Stimulated activated CD8-positive, alpha-beta memory T cell treated with anti-CD3 and anti-CD28 coated beads, Interleukin-7, amount 100 ng/mL, for 1 hour (primary cell): ENCODE results near the gene CLK4.

ENCODE experiments used
- DNase-seq, 2 donors: peaks; one replicate each; pipeline ENCODE4 v3.0.0-alpha.2; 2020; ENCODE audit warnings: low read depth in 2 of 2

CLK4 gene

DNA sequence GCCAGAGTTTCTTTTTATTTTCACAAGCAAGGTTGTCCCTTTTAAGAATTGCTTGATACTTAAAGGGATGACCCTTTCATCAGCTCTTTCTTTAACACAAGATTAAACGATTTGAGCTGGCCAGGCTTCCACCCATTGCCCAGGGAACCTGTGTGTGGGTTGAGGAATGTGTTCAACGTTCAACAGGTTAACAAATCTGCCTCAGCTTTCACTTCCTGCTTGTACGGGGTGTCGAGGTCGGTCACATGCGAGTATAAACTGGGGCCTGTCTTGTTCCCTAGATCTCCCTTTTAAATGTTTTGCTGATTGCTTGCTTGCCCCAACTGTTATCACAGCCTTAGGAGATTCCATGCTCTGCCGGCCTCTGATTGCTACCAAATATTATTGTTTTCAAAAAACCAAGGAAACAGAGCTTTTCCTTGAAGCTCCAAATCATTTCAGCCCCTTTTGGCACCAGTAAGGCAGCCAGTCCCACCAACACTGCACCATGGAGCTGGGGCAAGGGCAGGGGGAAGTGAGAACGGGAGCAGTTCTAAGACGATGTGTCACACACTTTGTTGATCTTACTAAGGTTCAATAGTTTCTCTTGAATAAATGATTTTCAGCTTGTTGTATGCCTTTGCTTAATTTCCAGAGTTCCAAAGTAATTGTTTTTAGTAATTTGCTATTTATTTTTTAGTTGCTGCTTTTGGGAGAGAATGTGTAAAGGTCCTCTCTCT lies 10.7 kb upstream of the CLK4 start:
- no peak for DNase-seq

DNA sequence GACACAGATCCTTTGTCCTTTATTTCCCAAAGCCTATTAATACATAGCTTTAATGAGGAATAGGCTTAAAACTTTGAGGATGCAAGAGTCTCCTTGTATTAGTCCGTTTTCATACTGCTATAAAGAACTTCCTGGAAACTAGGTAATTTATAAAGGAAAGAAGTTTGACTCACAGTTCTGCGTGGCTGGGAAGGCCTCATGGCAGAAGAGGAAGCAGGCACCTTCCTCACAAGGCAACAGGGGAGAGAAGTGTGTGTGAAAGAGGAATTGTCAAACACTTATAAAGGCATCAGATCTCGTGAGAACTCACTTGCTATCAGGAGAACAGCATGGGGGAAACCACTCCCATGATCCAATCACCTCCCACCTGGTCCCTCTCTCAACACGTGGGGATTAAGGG lies 5.4 kb upstream of the CLK4 start:
- DNase-seq: no peak

DNA sequence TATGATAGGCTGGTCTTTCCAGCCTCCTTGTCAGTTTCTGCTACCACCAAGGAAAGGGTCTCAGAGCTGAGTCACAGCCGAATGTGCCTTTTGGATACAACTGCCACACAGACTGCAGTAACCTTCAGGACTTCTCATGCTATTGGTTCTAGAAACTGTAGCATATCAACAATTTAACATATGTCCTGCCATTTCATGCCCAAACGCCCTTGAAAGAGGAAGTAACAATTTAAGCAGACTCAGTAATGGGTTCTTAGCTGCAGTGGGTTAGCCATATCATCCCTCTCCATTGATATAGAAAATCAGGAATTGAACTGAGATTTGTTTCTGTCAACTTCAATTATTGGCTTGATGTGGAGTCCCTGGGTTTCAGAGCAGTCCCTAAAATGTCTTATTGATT lies 4.1 kb upstream of the CLK4 start:
- DNase-seq: no peak

DNA sequence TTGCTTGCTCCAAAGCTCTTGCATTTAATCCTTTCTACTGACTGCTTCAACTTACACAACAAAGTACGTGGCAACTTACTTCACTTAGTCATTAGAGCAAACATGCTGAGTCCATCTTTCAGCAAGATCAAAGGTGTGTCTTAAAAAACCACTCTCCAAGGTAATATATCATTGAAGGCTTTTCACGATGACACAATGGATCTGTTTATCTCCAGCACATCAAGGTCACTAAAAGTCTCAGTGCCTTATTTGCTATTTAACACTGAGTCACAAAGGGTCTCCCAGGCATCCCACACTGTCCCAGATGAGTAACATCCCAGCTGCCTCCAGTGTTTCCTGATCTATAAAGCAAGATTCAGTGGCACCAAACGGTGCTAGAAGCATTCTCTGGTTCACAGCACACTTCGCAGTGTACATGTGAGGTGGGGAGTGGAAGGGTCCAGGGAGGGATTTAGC lies 3.7 kb upstream of the CLK4 start:
- DNase-seq: no peak

DNA sequence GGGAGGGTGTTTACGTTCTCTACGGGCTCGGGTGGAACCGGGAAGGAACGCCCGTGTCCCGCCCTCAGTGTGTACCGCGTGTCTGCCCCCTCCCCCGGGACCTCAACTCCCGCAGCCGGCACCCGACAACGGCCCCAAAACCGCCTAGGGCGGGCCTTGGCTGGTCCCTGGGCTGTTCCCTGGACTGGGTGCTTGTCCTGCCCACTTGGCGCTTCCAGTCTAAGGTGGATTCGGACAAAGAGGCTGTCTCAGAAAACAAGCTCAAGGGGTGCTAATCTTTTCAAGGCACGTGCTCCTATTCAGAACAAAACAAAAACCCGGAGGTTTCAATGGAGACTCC lies 379 bp upstream of the CLK4 start:
- no peak for DNase-seq

DNA sequence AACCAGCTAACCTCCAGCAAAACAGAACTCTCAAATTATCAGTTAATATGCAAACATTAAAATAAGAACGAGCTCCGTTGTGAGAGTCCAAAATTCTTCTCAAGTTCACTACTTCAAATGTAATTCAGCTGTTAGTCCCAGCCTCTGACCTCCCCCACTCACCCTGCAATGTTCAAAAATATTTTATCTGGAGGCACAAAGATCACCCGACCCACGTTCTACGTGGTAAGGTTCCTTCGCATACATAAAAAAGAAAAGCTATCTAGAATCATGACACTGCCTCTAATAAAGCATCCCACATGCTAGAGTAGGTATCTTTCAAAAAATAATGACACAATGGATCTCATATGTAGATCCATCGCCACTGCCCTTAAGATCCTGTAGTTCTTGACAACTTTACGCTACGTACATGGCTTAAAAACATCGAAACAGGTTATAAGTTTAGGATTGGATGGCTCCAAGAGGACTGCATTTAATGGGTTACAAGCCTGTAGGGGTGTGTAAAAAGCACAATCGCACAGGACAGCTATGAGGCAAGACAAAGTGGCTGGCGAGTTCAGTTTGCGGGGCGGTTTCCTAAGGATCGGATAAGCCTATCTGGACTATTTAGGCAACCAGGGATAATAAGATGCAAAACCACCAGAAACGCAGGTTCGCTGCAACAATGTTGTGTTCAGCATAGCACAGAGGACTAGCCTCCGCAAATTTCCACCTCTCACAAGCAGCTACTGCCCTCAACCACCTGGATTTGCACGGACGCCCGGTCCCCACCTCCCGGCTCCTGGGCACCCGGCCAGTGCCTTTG lies 969 bp downstream of the CLK4 start:
- no peak for DNase-seq

DNA sequence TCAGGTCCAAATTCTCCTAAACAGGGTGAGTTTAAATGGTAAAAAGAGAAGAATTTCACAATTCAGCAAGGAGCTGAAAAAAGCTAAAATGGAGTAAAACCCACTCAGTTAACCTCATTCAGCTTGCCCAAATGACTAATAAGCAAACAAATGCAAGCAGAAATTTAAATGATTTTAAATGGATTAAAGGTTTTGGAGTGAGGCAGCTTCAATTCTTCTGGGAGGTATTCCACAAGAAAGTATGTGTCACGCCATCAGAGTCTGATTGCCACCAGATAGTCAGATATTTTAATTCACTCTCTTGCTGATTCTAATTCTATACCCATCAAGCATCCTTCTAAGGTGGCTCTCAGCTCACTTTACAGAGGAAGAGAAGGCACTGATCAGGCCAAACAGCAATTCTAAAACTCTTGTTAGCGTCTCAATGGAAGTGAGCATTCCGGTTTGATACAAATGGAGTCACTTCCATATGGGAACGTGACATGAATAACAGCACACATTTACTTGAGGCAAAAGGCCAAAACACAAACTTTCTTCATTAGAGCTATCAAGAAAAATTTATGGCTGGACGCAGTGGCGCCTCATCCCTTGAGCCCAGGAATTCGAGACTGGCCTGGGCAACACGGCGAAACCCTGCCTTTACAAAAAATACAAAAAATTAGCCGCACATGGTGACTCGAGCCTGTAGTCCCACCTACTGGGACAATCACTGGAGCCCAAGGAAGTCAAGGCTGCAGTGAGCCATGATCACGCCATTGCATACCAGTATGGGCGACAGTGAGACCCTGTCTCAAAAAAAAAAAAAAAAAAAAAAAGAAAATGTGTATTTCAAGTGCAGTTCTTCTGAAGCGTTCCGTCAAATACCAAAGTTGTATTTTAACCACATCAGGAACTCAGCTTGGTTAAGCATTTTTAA lies 2.0 kb downstream of the CLK4 start:
- DNase-seq: no peak

DNA sequence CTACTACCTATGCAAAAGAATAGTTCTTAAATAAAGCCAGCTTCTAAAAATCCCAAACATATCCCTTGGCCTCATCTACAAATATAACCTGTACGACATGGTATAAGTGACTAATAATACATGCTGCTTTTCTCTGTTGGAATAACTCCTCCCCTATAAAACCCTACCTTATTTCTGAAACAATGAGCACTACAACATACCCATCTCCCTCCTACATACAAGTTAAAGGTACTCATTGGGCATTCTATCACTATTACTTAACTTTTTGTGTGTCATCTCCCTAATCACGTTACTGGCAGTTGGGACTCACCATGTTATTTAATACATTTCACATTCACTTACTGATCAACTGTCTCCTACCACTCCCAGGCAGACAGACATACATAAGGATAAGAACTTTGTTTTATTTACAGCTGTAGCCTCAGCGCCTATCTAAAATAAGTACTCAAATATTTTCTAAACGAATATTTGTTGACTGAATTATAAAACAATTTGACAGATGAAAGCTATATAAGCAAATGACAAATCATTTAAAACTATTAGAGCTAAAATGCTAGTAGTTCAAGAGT lies 4.1 kb downstream of the CLK4 start:
- no peak for DNase-seq

DNA sequence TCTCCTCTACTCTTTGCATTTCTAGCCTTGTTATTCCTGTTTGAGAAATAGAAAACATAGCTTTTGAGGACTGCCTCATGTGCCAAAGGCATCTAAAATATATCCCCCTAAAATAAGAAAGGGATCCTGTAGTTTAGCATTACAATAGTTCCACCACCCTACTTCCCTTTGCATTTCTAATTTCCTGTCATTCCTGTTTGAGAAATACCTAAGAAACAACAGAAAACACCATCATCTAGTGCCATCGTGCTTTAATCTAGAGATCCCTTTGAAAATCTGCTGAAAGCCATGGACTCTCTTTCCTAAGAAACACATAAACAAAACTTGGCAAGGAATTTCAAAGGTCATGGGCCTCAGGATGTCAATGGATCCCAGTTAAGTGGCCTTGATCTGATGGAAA lies 7.5 kb downstream of the CLK4 start:
- no peak for DNase-seq

DNA sequence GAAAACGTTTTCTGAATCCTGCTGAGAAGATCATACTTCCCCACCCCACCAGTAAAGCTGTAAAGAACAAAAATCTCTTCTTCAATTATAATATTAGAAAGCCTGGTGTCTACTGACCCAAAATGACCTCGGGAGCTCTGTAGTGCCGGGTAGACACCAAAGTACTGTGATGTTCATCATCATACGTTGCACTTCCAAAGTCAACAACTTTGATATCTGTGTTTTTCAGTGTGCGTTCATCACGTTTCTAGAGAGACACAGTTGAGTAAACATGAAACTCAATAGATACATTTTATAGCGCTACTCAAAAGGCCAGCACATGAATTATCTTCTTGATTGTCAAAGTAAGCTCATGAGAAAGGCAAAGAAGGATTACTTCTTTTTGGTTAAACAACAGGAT lies 14.6 kb downstream of the CLK4 start:
- no peak for DNase-seq

DNA sequence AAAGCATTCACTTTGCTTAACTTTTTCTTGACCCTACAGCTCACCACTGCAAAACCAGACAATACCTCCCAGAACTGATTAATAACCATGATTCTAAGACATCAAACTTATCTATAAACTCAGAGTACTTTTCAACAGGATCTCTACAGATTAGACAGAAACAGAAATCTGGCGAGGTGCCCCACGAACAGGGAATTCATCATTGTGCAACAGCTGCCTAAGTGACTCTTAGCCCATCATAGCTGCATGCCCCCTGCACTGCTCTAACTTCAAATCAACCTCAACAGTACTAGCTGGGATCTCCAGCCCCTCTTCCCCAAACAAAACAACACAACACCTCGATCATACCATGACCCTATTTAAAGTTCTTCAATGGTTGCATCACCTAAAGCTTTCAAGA lies 20.6 kb downstream of the CLK4 start:
- DNase-seq: no peak

DNA sequence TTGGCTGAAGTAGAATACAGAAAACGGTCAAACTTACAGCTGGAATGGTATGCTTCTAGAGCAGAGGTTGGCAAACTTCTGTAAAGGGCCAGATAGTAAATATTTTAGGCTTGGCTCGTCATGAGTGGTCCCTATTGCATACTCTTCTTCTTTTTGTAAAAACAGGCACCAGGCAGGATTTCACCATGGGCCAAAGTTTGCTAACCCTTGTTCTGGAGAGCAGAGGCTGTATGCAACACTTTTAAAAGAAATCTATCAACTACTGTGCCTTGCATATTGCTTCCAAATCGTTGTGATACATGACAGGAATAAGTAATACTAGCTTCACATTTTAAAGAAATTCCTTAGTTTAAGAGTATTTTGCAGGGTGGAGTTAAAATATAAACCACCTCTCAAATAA lies 21.1 kb downstream of the CLK4 start:
- DNase-seq: no peak

DNA sequence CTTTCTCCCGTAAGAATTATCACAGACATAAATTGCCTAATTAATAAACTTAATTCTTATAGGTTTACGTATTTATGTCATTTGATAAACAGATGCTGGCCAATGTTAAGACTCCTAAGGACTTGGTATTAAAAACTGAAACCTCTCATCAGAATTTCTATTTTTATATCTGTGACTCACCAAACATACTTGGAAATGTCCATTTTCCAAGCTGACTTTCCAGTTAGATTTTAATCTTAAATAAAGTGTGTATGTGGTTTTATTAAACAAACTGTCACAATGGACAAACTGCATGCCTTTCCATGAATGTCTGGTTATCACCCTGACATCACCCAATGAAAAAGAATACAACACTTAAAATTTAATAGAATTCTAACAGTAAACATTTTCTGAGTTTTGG lies 24.1 kb downstream of the CLK4 start:
- no peak for DNase-seq

DNA sequence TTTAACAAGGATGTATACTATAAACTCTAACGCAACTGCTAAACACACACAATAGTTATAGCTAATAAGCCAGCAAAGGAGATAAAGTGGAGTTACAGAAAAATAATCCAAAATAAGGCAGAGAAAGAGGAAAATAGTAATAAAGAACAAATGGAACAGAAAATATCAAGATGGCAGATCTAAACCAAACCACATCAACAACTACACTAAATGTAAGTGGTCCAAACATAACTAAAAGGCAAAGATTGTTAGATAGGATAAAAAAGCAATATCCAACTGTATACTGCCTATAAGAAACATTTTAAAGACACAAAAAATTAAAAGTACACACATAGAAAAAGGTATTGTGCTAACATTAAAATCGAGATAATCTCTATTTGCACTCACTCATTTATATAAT lies 31.1 kb downstream of the CLK4 start:
- DNase-seq: no peak

DNA sequence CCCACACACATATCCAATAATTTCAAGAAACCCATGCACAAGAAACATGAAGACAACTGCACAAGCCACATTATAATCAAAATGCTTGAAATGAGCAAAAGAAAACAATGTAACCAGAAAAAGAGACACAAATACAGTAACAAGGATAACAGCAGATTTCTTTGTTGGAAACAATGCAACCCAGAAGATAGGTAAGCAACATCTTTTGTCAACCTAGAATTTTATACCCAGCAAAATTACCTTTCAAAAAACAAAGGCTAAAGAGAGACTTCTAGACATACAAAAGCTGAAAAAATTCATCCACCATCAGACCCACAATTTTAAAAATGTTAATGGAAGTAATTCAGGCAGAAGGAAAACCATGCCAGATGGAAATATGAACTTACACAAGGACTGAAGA lies 31.7 kb downstream of the CLK4 start:
- DNase-seq: no peak

DNA sequence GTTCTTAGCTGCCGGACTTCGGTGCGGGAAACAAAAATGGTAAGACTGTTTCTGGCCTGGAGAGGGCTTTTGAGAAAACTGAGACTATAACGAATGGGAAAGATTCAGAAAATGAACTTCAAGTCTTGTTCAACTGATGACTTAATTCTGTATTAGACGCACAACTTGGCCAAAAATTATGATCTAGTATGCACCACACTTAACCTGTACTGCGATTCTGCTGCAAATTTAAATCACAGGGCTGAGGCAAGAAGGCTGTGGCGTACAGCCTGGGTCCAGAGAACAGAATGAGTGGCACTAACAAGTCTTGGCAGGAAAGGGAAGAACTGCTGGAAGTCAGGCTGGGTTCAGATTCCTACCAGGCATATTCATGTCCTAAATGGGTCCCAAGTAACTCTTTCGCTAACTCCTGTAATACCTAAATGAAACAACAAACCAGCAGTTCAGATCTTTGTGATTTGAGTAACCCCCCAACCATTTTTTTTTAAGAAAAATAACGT lies 35.9 kb downstream of the CLK4 start:
- DNase-seq: no peak

DNA sequence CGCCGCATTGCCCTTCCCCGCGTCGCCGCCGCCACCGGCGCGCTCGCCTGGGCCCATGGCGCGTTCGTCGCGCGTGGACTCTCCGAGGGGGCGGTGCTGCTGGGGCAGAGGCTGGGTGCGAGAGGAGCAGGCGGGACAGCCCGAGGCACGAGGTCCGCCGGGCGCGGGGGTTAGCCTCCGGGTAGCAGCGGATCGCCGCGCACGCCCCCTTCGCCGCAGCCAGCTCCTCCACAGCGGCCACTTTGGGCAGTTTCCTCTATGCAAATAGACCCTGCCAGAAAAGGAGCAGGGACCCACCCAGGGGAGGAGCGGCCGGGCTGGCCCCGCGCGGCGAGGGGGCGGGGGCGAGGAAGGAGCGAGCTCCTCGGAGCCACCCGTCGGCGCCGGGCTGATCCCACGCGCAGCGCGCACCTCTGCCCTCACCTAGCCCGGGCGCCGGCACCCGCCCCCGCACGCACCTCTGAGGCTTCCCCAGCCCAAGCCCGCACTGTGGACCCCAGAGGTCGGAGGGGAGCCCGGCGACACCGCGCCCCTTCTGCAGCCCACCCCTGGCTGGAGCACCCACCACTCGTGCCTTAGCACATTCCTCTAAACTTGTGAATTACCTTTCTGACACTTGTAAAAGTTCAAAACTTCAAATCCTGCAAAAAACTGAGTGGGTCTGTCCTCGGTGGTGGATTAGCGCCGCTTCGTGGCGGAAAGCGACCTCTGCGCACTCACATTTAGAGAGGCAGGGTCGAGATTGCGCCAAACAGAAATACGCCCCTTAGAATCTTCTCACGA lies 36.5 kb downstream of the CLK4 start, which contains the start of gene COL23A1:
Gene COL23A1 (minus strand): TSS at position 253 of the 783 bp plus-strand sequence.
- DNase-seq: peak in 1 of 2 donors; percentile 5

DNA sequence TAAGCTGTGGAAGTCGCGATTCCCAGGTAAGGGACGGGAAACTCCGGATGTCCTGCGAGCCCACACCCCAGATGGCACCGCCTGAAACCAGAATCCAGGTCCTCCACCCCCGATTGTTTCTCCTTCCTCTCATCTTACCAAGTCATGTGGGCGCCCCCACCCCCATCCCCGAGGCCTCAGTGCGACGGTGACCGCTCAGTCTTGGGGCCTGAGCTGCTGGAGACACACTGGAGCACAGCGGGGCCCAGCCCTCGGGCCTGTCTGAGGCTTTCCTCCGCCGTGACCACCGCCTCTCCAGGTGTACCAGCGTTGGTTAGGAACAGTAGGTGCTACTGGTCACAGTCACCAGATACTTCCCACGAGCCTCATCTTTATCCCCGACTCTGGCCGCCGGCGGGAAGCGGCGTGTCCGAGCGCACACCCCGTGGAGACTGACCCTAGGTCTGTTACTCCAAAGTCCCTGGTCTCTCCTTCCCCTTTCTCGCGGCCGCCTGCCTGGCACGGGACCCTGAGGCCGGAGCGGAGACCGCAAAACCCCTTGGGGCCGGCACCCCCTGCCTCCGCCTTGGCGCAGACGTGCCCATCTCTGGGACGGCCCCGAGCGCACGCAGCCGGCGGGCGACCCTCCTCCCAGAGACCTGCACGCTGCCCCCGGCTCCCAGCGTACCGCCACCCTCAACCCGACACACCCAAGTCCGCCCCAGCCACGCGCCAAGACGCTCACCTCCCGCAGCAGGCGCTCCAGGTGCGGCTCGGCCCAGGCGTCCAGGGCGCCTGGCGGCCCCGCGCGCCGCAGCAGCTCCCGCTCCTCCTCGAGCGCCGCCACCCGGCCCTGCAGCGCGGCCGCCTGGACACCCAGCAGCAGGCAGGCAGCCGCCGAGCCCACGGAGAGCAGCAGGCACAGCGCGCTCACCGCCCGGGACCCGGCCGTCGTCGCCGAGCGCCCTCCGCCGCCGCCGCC lies 37.4 kb downstream of the CLK4 start:
- no peak for DNase-seq

DNA sequence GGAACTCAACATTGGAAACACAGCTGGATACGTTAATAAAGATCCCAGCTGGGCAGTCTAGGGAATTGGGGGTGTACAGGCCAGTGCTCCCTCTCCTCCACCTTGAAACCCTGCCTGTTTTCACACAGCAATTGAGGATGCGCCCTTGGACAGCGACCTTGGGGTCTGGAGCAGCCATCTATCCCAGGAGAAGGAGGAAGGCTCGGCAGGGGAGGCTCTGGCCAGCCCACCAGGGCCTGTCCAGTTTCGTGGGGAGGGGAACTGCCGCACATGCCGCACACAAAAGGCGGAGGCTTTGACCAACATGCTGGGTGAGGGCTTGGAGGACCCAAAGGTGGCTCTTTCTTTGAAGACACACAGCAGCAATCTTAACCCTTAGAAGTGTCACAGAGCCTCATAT lies 38.1 kb downstream of the CLK4 start:
- no peak for DNase-seq
